Tibial artery (tissue), 4 donors: ENCODE results near the gene LIPC.

Experiments used
- DNase-seq, 2 donors: peaks; one replicate each; pipeline ENCODE4 v3.0.0-alpha.2; 2019
- H3K27ac ChIP-seq, 2 donors: fragments of 200-600 bp; sonication (generic) in 1 of 2; 1 replicate in 1 of 2; 2 replicates in 1 of 2; pipeline ENCODE4 v1.5.1; 2018 to 2019; ENCODE audit warnings: mild to moderate bottlenecking in 1 of 2
- H3K27me3 ChIP-seq, 2 donors: fragments of 200-600 bp; sonication (generic) in 1 of 2; one replicate each; pipeline versions ENCODE4 v1.5.1 to v1.6.0; 2016 to 2019
- H3K36me3 ChIP-seq, 3 donors: fragments of 200-600 bp; sonication (generic) in 2 of 3; one replicate each; pipeline ENCODE4 v1.5.1; 2016 to 2019; ENCODE audit warnings: mild to moderate bottlenecking in 2 of 3
- H3K4me1 ChIP-seq, 4 donors: fragments of 200-600 bp; sonication (generic) in 2 of 4; 1 replicate in 3 of 4; 2 replicates in 1 of 4; pipeline ENCODE4 v1.5.1; 2016 to 2019
- H3K4me3 ChIP-seq, 2 donors: fragments of 200-600 bp; sonication (generic) in 1 of 2; 1 replicate in 1 of 2; 2 replicates in 1 of 2; pipeline ENCODE4 v1.5.1; 2018 to 2019; ENCODE audit warnings: mild to moderate bottlenecking in 2 of 2
- H3K9me3 ChIP-seq, 3 donors: fragments of 200-600 bp; sonication (generic) in 1 of 3; one replicate each; pipeline ENCODE4 v1.5.1; 2016 to 2019
- CTCF ChIP-seq, 2 experiments: fragments of 200-600 bp in 1 of 2; fragments of 450-650 bp in 1 of 2; IDR thresholded peaks; one replicate each; pipeline ENCODE4 v1.5.1; 2017 to 2019; ENCODE audit warnings: antibody characterized with exemption in 2 of 2, mild to moderate bottlenecking in 1 of 2, moderate library complexity in 1 of 2
- intact Hi-C: fragments of 100-400 bp; cut with DNase I; formaldehyde crosslinking; loops from one replicate; pipeline ENCODE4 v1.15.0; 2023; ENCODE audit warnings: low total_unique reads

Gene LIPC

GRCh38 chr15:58406811-58407210 lies 25.0 kb upstream of the LIPC start:
- TF ChIP-seq CTCF (IDR thresholded peaks at IDR 0.05): no peak

DNA sequence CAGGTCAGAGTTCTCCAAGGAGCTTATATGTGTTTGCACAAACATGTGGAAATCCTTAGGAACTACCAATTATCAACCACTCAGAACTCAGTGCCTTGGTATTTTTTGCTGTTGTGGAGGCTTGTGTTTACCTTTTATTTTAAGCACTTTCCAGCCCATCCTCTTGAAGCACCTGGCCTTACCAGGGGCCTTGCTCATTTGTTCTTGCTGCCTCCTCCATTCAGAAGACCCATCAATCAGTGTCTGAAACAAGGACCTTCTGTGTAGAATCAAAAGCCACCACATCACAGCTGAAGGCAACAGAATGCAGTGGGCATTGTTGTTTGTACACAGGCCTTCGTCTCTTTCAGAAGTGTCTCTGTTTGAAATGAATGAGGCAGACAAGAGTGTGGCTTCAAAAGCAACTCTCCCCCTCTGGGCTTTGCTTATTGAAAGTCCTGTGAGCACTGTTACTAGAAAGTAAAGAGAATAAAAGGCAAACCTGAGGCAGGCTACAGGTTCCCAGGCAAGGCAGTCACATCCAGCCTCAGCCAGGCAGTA lies 24.5 kb upstream of the LIPC start:
- DNase-seq: no peak
- no peaks in the 10 kb centered on the region for H3K4me1 ChIP-seq
- no peaks in the 10 kb centered on the region for H3K9me3 ChIP-seq
- H3K4me3 ChIP-seq: no peak overlapping the region
- H3K36me3 ChIP-seq: no peaks in the 10 kb centered on the region
- H3K27me3 ChIP-seq: peaks cover 0 to 7% of the 10 kb centered on the region in 2 donors
- no peak for TF ChIP-seq CTCF (IDR thresholded peaks at IDR 0.05)
- intact Hi-C loops: no loop called here
- H3K27ac ChIP-seq: no peak overlapping the region

More at GRCh38 chr15:58406811-58407210, 25.0 kb upstream of the LIPC start:
- intact Hi-C loops: no loop called here
- H3K27me3 ChIP-seq: peaks cover 0 to 10% of the 10 kb centered on the region in 2 donors
- no peaks in the 10 kb centered on the region for H3K4me1 ChIP-seq
- H3K36me3 ChIP-seq: no peaks in the 10 kb centered on the region
- H3K4me3 ChIP-seq: no peak overlapping the region
- no peaks in the 10 kb centered on the region for H3K9me3 ChIP-seq
- no peak for DNase-seq
- H3K27ac ChIP-seq: no peak overlapping the region

- no peak for TF ChIP-seq CTCF (IDR thresholded peaks at IDR 0.05)
- no peaks in the 10 kb centered on the region for H3K36me3 ChIP-seq
- intact Hi-C loops: no loop called here
- H3K27ac ChIP-seq: no peak overlapping the region
- no peak for DNase-seq
- H3K9me3 ChIP-seq: no peaks in the 10 kb centered on the region
- H3K27me3 ChIP-seq: peaks cover 0 to 5% of the 10 kb centered on the region in 2 donors
- no peaks in the 10 kb centered on the region for H3K4me1 ChIP-seq
- no peak overlapping the region for H3K4me3 ChIP-seq
These were observed 24.0 kb upstream of the LIPC start for GRCh38 chr15:58407778-58408177.

DNA sequence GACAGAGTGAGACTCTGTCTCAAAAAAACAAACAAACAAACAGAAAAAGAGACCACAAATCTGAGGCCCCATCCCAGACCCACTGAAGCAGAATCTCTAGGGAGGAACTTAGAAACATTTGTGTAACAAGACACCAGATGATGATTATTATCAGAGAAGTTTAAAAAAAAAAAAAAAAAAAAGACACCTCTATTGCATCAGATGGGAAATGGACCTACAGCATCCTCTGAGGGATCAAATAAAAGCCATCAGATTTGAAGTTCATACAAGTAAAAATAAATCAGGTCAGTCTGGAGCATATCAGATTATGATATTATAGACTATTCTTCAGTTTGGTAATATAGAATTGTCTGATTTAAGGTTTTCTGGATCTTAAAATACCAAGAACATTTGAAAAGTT lies 21.9 kb upstream of the LIPC start:
- TF ChIP-seq CTCF (IDR thresholded peaks at IDR 0.05): no peak
- H3K9me3 ChIP-seq: no peaks in the 10 kb centered on the region
- H3K27ac ChIP-seq: no peak overlapping the region
- intact Hi-C loops: no loop called here
- H3K4me3 ChIP-seq: peak overlapping the region; percentile 22 to 32
- no peaks in the 10 kb centered on the region for H3K4me1 ChIP-seq
- DNase-seq: no peak
- no peaks in the 10 kb centered on the region for H3K27me3 ChIP-seq
- H3K36me3 ChIP-seq: no peaks in the 10 kb centered on the region

DNA sequence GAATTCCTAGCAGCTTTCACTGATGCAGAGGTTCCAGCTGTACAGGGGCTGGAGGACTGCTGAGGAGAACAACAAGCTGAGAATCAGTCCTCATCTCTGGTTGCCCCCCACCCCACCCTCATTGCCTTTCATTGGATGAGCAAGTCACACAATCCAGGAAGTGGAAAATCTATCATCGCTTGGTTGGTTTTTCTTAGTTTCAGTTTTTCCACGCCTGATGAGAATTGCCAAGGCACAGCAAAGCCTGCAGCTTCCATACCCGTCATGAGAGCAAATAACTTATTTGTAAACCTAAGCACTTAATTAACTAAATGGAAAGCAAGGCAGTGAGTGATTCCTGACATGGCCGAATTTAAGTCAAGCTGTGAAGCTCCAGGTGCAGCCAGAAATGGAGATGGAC lies 21.4 kb upstream of the LIPC start:
- Histone ChIP-seq H3K4me1 (no peaks in the 10 kb centered on the region), H3K4me3 (peak overlapping the region; percentile 22 to 32), H3K27ac (no peak overlapping the region), H3K9me3 (no peaks in the 10 kb centered on the region), H3K36me3 (no peaks in the 10 kb centered on the region), H3K27me3 (no peaks in the 10 kb centered on the region)
- peak in 1 of 2 donors; percentile 39 for DNase-seq
- intact Hi-C loops: no loop called here
- TF ChIP-seq CTCF (IDR thresholded peaks at IDR 0.05): no peak

DNA sequence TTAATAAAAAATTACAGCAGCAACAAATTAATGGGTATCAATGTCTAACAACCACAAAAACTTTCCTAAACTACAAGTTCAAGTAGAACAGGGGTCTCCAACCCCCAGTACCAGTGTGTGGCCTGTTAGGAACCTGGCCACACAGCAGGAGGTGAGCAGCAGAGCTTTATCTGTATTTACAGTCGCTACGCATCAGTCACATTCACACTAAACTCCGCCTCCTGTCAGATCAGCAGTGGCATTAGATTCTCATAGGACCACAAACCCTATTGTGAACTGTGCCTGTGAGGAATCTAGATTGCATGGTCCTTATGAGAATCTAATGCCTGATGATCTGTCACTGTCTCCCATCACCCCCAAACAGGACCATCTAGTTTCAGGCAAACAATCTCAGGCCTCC lies 18.5 kb upstream of the LIPC start:
- intact Hi-C loops: no loop called here
- Histone ChIP-seq H3K27me3 (no peaks in the 10 kb centered on the region), H3K4me3 (no peak overlapping the region), H3K27ac (no peak overlapping the region), H3K36me3 (no peaks in the 10 kb centered on the region), H3K4me1 (no peaks in the 10 kb centered on the region), H3K9me3 (no peaks in the 10 kb centered on the region)
- TF ChIP-seq CTCF (IDR thresholded peaks at IDR 0.05): no peak
- no peak for DNase-seq
